AG04450 (cell line): Measurements from ENCODE around the gene NANOS2. TPM values are rescaled to one million over a fixed set of nuclear protein-coding genes. Genes with fewer than 3 reads are reported as not detected.

Source experiments
- CTCF ChIA-PET: fragments of 300-600, 350-600 bp; formaldehyde crosslinking; extraction: SDS; loops from one replicate; lab custom pipeline; 2022; ENCODE audit warnings: antibody characterized with exemption, inconsistent platforms; lab: Charles Lee
- POLR2A ChIA-PET: fragments of 350-600 bp; formaldehyde crosslinking; extraction: SDS; loops from one replicate; lab custom pipeline; 2021; ENCODE audit warnings: antibody characterized with exemption, inconsistent platforms; lab: Yijun Ruan, JAX
- DNase-seq: peaks from one replicate; pipeline ENCODE4 v3.0.0-alpha.2; 2011; ENCODE audit warnings: low read depth, low spot score
- H3K27ac ChIP-seq: one replicate; pipeline ENCODE4 v1.5.1; 2012; ENCODE audit warnings: low read depth, low read length, control low read depth
- H3K27me3 ChIP-seq: one replicate; pipeline ENCODE4 v1.6.0; 2012; ENCODE audit warnings: low read length; ENCODE audit not compliant: control insufficient read depth, insufficient read depth
- H3K4me3 ChIP-seq: 2 replicates; pipeline ENCODE4 v1.5.1; 2011; ENCODE audit warnings: mild to moderate bottlenecking, low read depth, low read length, control low read depth
- H3K9me3 ChIP-seq: 2 replicates; pipeline ENCODE4 v1.5.1; 2012; ENCODE audit warnings: low read length; ENCODE audit not compliant: control insufficient read depth, insufficient read depth
- CTCF ChIP-seq: IDR thresholded peaks from 2 replicates; pipeline ENCODE4 v1.5.1; 2011; ENCODE audit warnings: low read depth, low read length, control low read depth, inconsistent platforms
- polyA plus RNA-seq: library from polyadenylated mRNA; depleted of rRNA; stranded (reverse); fragments of >200 nt; gene quantifications from 2 replicates; pipeline ENCODE4 v1.2.3, GENCODE V29; 2011

Gene NANOS2
- polyA plus RNA-seq, 1 experiment: not detected

GRCh38 chr19:45887200-45887710 lies 27.3 kb downstream of the NANOS2 start:
- H3K4me3 ChIP-seq: peak overlapping the region; percentile 73
- peak overlapping the region; percentile 91 for H3K27ac ChIP-seq
- ChIA-PET CTCF (no interaction called here), POLR2A (interaction anchor here (1.1 kb wide), 1 partner anchor 117 kb away, joined by 8 read pairs; no protein-coding TSS in a partner anchor)
- DNase-seq: no peak
- peaks cover 6% of the 10 kb centered on the region; the same call in 1 of the 2 replicates for H3K9me3 ChIP-seq
- H3K27me3 ChIP-seq: no peaks in the 10 kb centered on the region
- no peak for TF ChIP-seq CTCF

GRCh38 chr19:45886427-45887199 lies 28.0 kb downstream of the NANOS2 start:
- H3K9me3 ChIP-seq: peaks cover 6% of the 10 kb centered on the region; the same call in 1 of the 2 replicates
- peak overlapping the region; percentile 73 for H3K4me3 ChIP-seq
- peak overlapping the region; percentile 91 for H3K27ac ChIP-seq
- DNase-seq: peak; percentile 73
- no peaks in the 10 kb centered on the region for H3K27me3 ChIP-seq
- TF ChIP-seq CTCF: no peak
- POLR2A ChIA-PET: interaction anchor here (1.0 to 1.1 kb wide), 3 partner anchors 16 to 116 kb away, joined by 6 to 8 read pairs (median 8); partner anchors contain the start of gene MYPOP
- CTCF ChIA-PET: no interaction called here

GRCh38 chr19:45885556-45886426 lies 28.8 kb downstream of the NANOS2 start, which contains the start of gene IRF2BP1:
Gene IRF2BP1, minus strand, starts transcription at chr19:45886141. Its CDS starts 367 bp downstream, at chr19:45885774.
- Histone ChIP-seq H3K27ac (peak within 1 kb of the TSS; percentile 91), H3K9me3 (peaks cover 6% of the 10 kb centered on the region; the same call in 1 of the 2 replicates), H3K27me3 (no peaks in the 10 kb centered on the region), H3K4me3 (peak within 1 kb of the TSS; percentile 73)
- CTCF ChIA-PET: no interaction called here
- POLR2A ChIA-PET: interaction anchor here (1.0 to 1.4 kb wide), 4 partner anchors 17 to 115 kb away, joined by 6 to 8 read pairs (median 7); partner anchors contain the start of genes MYPOP and SYMPK
- no peak for TF ChIP-seq CTCF
- DNase-seq: peak; percentile 81

DNA sequence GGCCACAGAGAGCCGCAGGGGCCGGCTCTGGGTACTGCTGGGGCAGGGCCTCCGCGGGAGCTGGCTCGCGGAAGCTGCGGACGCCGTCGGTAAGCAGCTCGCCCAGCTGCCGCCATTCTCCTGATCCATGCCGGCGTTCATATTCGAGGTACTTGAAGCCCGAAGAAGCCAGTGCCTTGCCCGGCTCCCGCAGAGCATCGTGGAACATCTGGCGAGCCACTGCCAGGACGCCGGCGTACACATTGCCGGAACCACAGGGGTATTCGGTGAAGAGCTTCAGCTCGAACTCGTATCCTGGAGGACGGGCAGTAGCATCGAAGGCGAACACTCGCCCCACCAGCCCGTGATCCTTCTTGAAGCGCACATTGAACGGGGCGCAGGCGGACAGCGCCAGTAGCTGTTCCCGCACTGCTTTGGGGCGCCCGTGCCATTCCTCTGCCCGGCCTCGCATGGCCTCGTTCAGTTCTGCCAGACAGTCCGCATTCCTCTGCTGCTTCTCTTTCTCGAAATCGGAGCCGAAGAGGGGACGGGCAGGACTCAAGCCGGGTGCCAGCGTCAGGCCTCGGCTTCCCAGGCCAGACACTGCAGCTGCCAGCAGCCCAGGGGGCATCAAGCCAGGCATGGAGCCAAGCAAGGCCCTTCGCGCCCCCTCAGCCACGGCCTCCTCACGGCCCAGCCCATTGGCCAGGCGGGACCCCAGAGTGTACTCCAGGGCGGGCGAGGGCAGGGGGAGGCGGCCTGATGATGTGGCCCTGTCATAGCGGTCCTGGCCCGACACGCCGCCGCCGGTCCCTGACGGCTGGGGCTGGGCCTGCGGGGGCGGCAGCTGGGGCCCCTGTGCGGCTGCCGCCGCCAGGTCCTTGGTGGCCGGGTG lies 29.7 kb downstream of the NANOS2 start:
- ChIA-PET CTCF (interaction anchor here (0.6 to 0.8 kb wide), 3 partner anchors 18 to 116 kb away, joined by 3 to 7 read pairs (median 3); partner anchors contain the start of genes FOXA3, MYPOP, SIX5 and SYMPK), POLR2A (interaction anchor here (1.4 kb wide), 1 partner anchor 22 kb away, joined by 6 read pairs; the partner anchor contains the start of gene SYMPK)
- Histone ChIP-seq H3K4me3 (peak overlapping the region; percentile 73), H3K9me3 (peaks cover 6% of the 10 kb centered on the region; the same call in 1 of the 2 replicates), H3K27ac (no peak overlapping the region), H3K27me3 (no peaks in the 10 kb centered on the region)
- no peak for DNase-seq
- no peak for TF ChIP-seq CTCF
